ENCODE measurements around the gene CSH1. TPM values are rescaled to one million over a fixed set of nuclear protein-coding genes. Genes with fewer than 3 reads are reported as not detected.
"Not testable (repeated sequence)": the region's sequence is repeated elsewhere in the genome, so short reads cannot be mapped to it uniquely, and the experiment has no call there.

CSH1 gene
- total RNA-seq, 2 donors from 2014 or later = not detected

GRCh38 chr17:63911657-63912100, 15.3 kb upstream of the CSH1 start:
- Histone ChIP-seq H3K27me3 (no peaks in the 10 kb centered on the region), H3K27ac (no peak overlapping the region), H3K36me3 (no peaks in the 10 kb centered on the region), H3K9ac (ENCODE audit: low read depth in 2 of 2, low read length in 2 of 2) (no peak overlapping the region), H3K4me3 (no peak overlapping the region), H3K9me3 (no peaks in the 10 kb centered on the region), H3K4me1 (no peaks in the 10 kb centered on the region)
- intact Hi-C loops (cut with DNase I) = loop anchor here (10.0 kb wide), 3 partner anchors 113 to 373 kb away; partner anchors contain the start of genes ERN1 and ICAM2
- peak; percentile 89 for TF ChIP-seq CTCF (IDR thresholded peaks at IDR 0.05)
- peak; percentile 41 for DNase-seq

DNA sequence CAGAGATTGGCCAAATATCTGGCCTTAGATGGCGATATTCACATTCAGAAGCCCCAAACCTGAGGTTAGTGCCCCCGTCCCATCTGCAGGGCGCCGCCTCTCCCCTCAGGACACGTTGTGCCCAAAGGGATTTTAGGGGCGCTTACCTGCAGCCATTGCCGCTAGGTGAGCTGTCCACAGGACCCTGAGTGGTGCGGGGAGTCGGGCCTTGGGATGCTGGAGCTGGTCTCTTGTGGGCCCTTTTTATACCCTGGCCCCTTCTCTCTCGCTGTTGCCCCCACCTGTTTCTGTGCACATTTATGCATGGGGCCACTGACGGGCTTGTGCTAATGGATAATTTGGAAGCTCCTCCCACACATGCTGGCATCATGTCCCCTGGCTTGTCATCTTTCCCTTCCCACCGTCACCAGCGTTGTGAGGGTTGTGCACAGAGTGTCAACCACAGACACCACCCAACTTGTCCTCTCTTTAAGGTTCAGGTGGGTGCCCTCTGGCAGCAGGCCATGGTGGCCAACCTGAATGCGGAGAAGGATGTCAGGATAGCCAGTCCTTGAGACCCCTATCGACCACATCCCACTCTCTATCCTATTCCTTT, 14.8 kb upstream of the CSH1 start, which contains the start of gene CSHL1:
CSHL1 (minus strand) TSS at position 218 of the 595 bp plus-strand sequence; CDS start at position 156, 62 bp downstream.
- intact Hi-C loops (cut with DNase I) = loop anchor here (10.0 kb wide), 3 partner anchors 114 to 374 kb away; partner anchors contain the start of genes ERN1 and ICAM2
- no peak for DNase-seq
- H3K9ac ChIP-seq (ENCODE audit: low read depth in 2 of 2, low read length in 2 of 2) = no peak within 1 kb of the TSS

GRCh38 chr17:63910096-63910495, 13.7 kb upstream of the CSH1 start:
- Histone ChIP-seq H3K9ac (ENCODE audit: low read depth in 2 of 2, low read length in 2 of 2) (no peak overlapping the region), H3K27me3 (no peaks in the 10 kb centered on the region), H3K9me3 (no peaks in the 10 kb centered on the region), H3K4me3 (no peak overlapping the region), H3K27ac (no peak overlapping the region), H3K4me1 (no peaks in the 10 kb centered on the region), H3K36me3 (no peaks in the 10 kb centered on the region)
- no peak for TF ChIP-seq CTCF (IDR thresholded peaks at IDR 0.05)
- no peak for DNase-seq
- intact Hi-C loops (cut with DNase I) = loop anchor here (10.0 kb wide), 3 partner anchors 115 to 375 kb away; partner anchors contain the start of genes ERN1 and ICAM2

More for the DNA sequence above, 14.8 kb upstream of the CSH1 start, which contains the start of gene CSHL1:
- no peaks in the 10 kb centered on the region for H3K36me3 ChIP-seq
- no peak within 1 kb of the TSS for H3K4me3 ChIP-seq
- no peak within 1 kb of the TSS for H3K27ac ChIP-seq
- no peaks in the 10 kb centered on the region for H3K27me3 ChIP-seq
- no peak for TF ChIP-seq CTCF (IDR thresholded peaks at IDR 0.05)
- no peaks in the 10 kb centered on the region for H3K9me3 ChIP-seq
- H3K4me1 ChIP-seq = no peaks in the 10 kb centered on the region

DNA sequence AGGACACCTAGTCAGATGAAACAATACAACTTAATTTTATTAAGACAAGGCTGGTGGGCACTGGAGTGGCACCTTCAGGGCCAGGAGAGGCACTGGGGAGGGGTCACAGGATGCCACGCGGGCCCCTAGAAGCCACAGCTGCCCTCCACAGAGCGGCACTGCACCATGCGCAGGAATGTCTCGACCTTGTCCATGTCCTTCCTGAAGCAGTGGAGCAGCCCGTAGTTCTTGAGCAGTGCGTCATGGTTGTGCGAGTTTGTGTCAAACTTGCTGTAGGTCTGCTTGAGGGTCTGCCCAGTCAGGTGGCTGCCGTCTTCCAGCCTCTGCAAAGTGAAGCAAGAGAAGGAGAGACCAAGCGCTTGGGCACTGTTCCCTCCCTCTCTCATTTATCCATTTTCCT, 13.2 kb upstream of the CSH1 start:
- H3K4me3 ChIP-seq; H3K4me1 ChIP-seq; DNase-seq; H3K27ac ChIP-seq; H3K9me3 ChIP-seq; H3K27me3 ChIP-seq; H3K9ac ChIP-seq (ENCODE audit: low read depth in 2 of 2, low read length in 2 of 2); H3K36me3 ChIP-seq; intact Hi-C loops (cut with DNase I): not testable (repeated sequence)

- H3K27ac ChIP-seq; DNase-seq; H3K4me3 ChIP-seq; H3K9me3 ChIP-seq; intact Hi-C loops (cut with DNase I); H3K9ac ChIP-seq (ENCODE audit: low read depth in 2 of 2, low read length in 2 of 2); H3K36me3 ChIP-seq; H3K27me3 ChIP-seq; H3K4me1 ChIP-seq: not testable (repeated sequence)
Observed at GRCh38 chr17:63907161-63907778, 10.9 kb upstream of the CSH1 start.

GRCh38 chr17:63904796-63905195, 8.4 kb upstream of the CSH1 start:
- intact Hi-C loops (cut with DNase I); H3K27me3 ChIP-seq; H3K36me3 ChIP-seq; DNase-seq; H3K27ac ChIP-seq; H3K4me1 ChIP-seq; H3K9ac ChIP-seq (ENCODE audit: low read depth in 2 of 2, low read length in 2 of 2); H3K9me3 ChIP-seq; H3K4me3 ChIP-seq: not testable (repeated sequence)

- DNase-seq; H3K27ac ChIP-seq; intact Hi-C loops (cut with DNase I); H3K4me1 ChIP-seq; H3K36me3 ChIP-seq; H3K9ac ChIP-seq (ENCODE audit: low read depth in 2 of 2, low read length in 2 of 2); H3K9me3 ChIP-seq; H3K4me3 ChIP-seq; H3K27me3 ChIP-seq: not testable (repeated sequence)
- peak; percentile 35 for TF ChIP-seq CTCF (IDR thresholded peaks at IDR 0.05)
Observed at GRCh38 chr17:63903787-63904201, 7.4 kb upstream of the CSH1 start.

DNA sequence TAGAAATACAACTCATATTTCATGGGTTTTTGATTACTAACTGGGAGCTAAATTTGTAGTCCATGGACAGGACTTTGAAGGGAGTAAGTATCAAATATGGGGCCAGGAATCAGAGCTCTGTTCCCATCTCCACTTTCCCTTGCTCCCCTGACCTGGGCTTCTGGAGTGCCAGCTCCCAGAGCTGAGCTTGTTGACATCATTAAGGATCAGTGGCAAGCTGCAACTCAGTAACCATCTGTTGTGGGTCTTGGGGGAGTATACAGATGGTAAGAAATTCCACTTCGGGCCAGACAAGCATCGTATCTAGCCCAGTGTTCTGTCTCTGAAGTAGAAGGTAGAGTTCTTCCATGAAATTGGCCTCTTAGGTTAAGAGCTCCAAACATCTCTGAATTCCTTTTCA, 5.6 kb upstream of the CSH1 start:
- H3K27me3 ChIP-seq; H3K36me3 ChIP-seq; intact Hi-C loops (cut with DNase I); H3K27ac ChIP-seq; H3K9me3 ChIP-seq; H3K9ac ChIP-seq (ENCODE audit: low read depth in 2 of 2, low read length in 2 of 2); H3K4me1 ChIP-seq; DNase-seq; H3K4me3 ChIP-seq: not testable (repeated sequence)

DNA sequence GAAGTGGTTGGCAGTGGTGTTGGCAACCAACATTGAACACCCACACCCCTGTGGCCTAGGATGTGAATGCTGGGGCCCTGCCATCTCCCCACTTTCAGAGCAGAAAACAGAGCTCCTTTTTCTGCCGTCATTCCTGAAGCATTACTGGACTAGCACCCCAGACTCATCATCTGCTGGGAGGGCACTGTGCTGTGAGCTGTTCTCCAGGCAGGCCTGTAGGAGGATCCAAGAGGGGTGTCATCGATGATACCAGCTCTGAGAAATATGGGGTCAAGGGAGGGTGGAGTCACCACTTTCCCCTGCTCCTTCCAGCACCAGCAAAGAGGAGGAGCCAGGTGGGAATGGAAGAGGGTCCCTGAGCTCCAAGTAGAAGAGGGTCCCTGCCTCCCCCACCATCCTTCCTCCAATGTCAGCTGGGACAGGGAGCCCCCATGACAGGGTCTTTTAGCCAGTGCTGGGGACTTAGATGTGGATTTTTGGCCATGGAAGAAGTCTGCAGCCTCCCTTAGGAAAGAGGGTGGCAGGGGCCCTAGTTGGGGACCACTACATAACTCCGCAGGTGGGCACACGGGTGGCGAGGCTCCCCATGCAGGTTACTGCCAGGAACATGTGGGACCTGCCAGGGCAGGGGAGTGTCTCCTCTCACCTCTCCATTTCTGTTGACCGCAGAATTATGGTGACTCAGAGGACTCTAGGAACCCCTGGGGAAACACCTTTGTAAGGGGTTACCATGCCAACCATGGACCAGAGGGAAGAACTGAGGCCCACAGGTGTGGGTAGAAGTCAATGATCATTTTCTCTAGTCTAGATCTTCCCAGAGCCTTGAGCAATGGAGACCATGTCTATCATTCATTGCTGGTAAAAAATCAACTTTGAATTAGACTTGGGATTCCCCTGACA, 2.8 kb upstream of the CSH1 start:
- H3K27ac ChIP-seq; H3K4me1 ChIP-seq; DNase-seq; intact Hi-C loops (cut with DNase I); H3K4me3 ChIP-seq; H3K27me3 ChIP-seq; H3K9me3 ChIP-seq; H3K36me3 ChIP-seq; H3K9ac ChIP-seq (ENCODE audit: low read depth in 2 of 2, low read length in 2 of 2): not testable (repeated sequence)

Data from colonic mucosa (tissue), 4 donors.